IMR-90 (cell line): ENCODE measurements around the gene TNS1. TPM values are rescaled to one million over a fixed set of nuclear protein-coding genes. Genes with fewer than 3 reads are reported as not detected.

Source experiments
- ATAC-seq: fragments of 200-7000 bp; cut with Tn5 transposase; 2 replicates; pipeline ENCODE4 v1.9.1; 2020; ENCODE audit warnings: low read depth, mild to moderate bottlenecking, moderate library complexity
- BruUV-seq: library from RNA; stranded (reverse); fragments of 400-500 nt; replicated peaks from 2 replicates; lab custom pipeline; 2021; lab: Mats Ljungman, UMichigan
- CTCF ChIA-PET: fragments of 300-600 bp; formaldehyde crosslinking; extraction: SDS; loops from one replicate; lab custom pipeline; 2021; ENCODE audit warnings: antibody characterized with exemption; lab: Yijun Ruan, JAX
- POLR2A ChIA-PET: fragments of 300-600 bp; sonication (Branson Sonifier 250); formaldehyde crosslinking; loops from one replicate; lab custom pipeline; 2022; ENCODE audit warnings: antibody characterized with exemption; ENCODE audit not compliant: unreplicated experiment; lab: Charles Lee
- DNase-seq: peaks from one replicate; pipeline ENCODE4 v3.0.0; 2013
- H2AFZ ChIP-seq: replicated peaks from 2 replicates; pipeline ENCODE3; 2013; ENCODE audit warnings: low read length, mild to moderate bottlenecking; ENCODE audit not compliant: poor library complexity
- H2AK5ac ChIP-seq: 2 replicates; pipeline ENCODE4 v1.6.1; 2013; ENCODE audit warnings: low read depth, low read length, inconsistent platforms
- H2AK9ac ChIP-seq: replicated peaks from 2 replicates; pipeline ENCODE3; 2013; ENCODE audit warnings: mild to moderate bottlenecking, low read depth, low read length, moderate library complexity; ENCODE audit not compliant: poor library complexity
- H2BK120ac ChIP-seq: 2 replicates; pipeline ENCODE4 v1.6.1; 2013; ENCODE audit warnings: low read depth, low read length, inconsistent platforms
- H2BK15ac ChIP-seq: 3 replicates; pipeline ENCODE4 v1.6.1; 2013; ENCODE audit warnings: low read depth, low read length, inconsistent platforms
- H2BK20ac ChIP-seq: 2 replicates; pipeline ENCODE4 v1.6.1; 2013; ENCODE audit warnings: low read depth, mild to moderate bottlenecking, inconsistent platforms, low read length, moderate library complexity
- H2BK5ac ChIP-seq: 2 replicates; pipeline ENCODE4 v1.6.1; 2013; ENCODE audit warnings: mild to moderate bottlenecking, low read depth, low read length, inconsistent platforms; ENCODE audit not compliant: poor library complexity, severe bottlenecking
- H3K14ac ChIP-seq: replicated peaks from 2 replicates; pipeline ENCODE4 v1.6.1; 2013; ENCODE audit warnings: low read depth, low read length, inconsistent platforms
- H3K18ac ChIP-seq: 2 replicates; pipeline ENCODE4 v1.6.1; 2013; ENCODE audit warnings: low read depth, low read length, control low read depth
- H3K23ac ChIP-seq: 2 replicates; pipeline ENCODE4 v1.6.1; 2013; ENCODE audit warnings: low read depth, low read length, inconsistent platforms
- H3K27ac ChIP-seq: 2 replicates; pipeline ENCODE4 v1.5.1; 2013; ENCODE audit warnings: mild to moderate bottlenecking, control low read depth, low read length; ENCODE audit not compliant: insufficient read depth
- H3K27me3 ChIP-seq: 2 replicates; pipeline ENCODE4 v1.6.1; 2013; ENCODE audit warnings: low read length; ENCODE audit not compliant: control insufficient read depth, insufficient read depth
- H3K36me3 ChIP-seq: 2 replicates; pipeline ENCODE4 v1.6.1; 2013; ENCODE audit warnings: low read length, mixed read lengths; ENCODE audit not compliant: control insufficient read depth, insufficient read depth
- H3K4ac ChIP-seq: 2 replicates; pipeline ENCODE4 v1.6.1; 2013; ENCODE audit warnings: low read depth, low read length, inconsistent platforms
- H3K4me1 ChIP-seq: 2 replicates; pipeline ENCODE4 v1.6.1; 2013; ENCODE audit warnings: low read length, mixed read lengths; ENCODE audit not compliant: control insufficient read depth, insufficient read depth
- H3K4me2 ChIP-seq: 2 replicates; pipeline ENCODE4 v1.6.1; 2013; ENCODE audit warnings: low read depth, mild to moderate bottlenecking, control low read depth, low read length, moderate library complexity
- H3K4me3 ChIP-seq: 2 replicates; pipeline ENCODE4 v1.5.1; 2013; ENCODE audit warnings: low read depth, mild to moderate bottlenecking, control low read depth, low read length, moderate library complexity; ENCODE audit not compliant: insufficient read depth
- H3K56ac ChIP-seq: 2 replicates; pipeline ENCODE4 v1.6.1; 2013; ENCODE audit warnings: low read length, inconsistent platforms; ENCODE audit not compliant: insufficient read depth; ENCODE audit errors: extremely low read depth
- H3K79me1 ChIP-seq, 2 experiments: 2 replicates each; pipeline ENCODE4 v1.6.1; 2013; ENCODE audit warnings: low read length in 2 of 2, inconsistent platforms in 1 of 2, low read depth in 1 of 2
- H3K9ac ChIP-seq: 2 replicates; pipeline ENCODE4 v1.6.1; 2013; ENCODE audit warnings: low read depth, low read length, control low read depth
- H3K9me1 ChIP-seq: 2 replicates; pipeline ENCODE4 v1.6.1; 2013; ENCODE audit warnings: low read length, inconsistent platforms; ENCODE audit not compliant: insufficient read depth
- H3K9me3 ChIP-seq: 2 replicates; pipeline ENCODE4 v1.6.1; 2013; ENCODE audit warnings: low read length; ENCODE audit not compliant: control insufficient read depth, insufficient read depth
- H4K20me1 ChIP-seq: 2 replicates; pipeline ENCODE4 v1.6.1; 2013; ENCODE audit warnings: low read length, inconsistent platforms; ENCODE audit not compliant: insufficient read depth
- H4K5ac ChIP-seq: 2 replicates; pipeline ENCODE4 v1.6.1; 2013; ENCODE audit warnings: mild to moderate bottlenecking, low read depth, low read length, control low read depth
- H4K8ac ChIP-seq, 2 experiments: 2 replicates each; pipeline ENCODE4 v1.6.1; 2013; ENCODE audit warnings: low read depth in 2 of 2, low read length in 2 of 2, control low read depth in 1 of 2, inconsistent platforms in 1 of 2
- H4K91ac ChIP-seq: 2 replicates; pipeline ENCODE4 v1.6.1; 2013; ENCODE audit warnings: low read depth, low read length, inconsistent platforms; ENCODE audit not compliant: insufficient read depth
- BHLHE40 ChIP-seq: fragments of 150-350 bp; IDR thresholded peaks from 2 replicates; pipeline ENCODE4 v1.6.1; 2016; ENCODE audit warnings: mild to moderate bottlenecking, low read depth, low read length
- NFE2L2 ChIP-seq: fragments of 150-350 bp; IDR thresholded peaks from 2 replicates; pipeline ENCODE4 v1.6.1; 2016; ENCODE audit warnings: low read depth, mild to moderate bottlenecking, low read length
- WGBS, 2 experiments: methylation state at CpG; one replicate each; pipeline versions ENCODE4 v1.1.5 to v1.1.7; 2013; ENCODE audit warnings: missing lambda C conversion rate in 2 of 2; ENCODE audit not compliant: insufficient read length in 1 of 2; ENCODE audit errors: extremely low coverage in 2 of 2; 5-methylcytosine and 5-hydroxymethylcytosine counted together
- dilution Hi-C: fragments of 300-500 bp; cut with HindIII; formaldehyde crosslinking; loops from one replicate; pipeline ENCODE4 v1.14.3; 2018; ENCODE audit warnings: low sequenced_read_pairs; ENCODE audit not compliant: unreplicated experiment
- in situ Hi-C: fragments of 300-500 bp; cut with MboI; formaldehyde crosslinking; loops from 3 replicates; pipeline ENCODE4 v1.14.3; 2019; ENCODE audit warnings: low sequenced_read_pairs, inconsistent platforms, mixed read lengths
- intact Hi-C: fragments of 100-400 bp; cut with micrococcal nuclease; formaldehyde crosslinking; loops from 2 replicates; pipeline ENCODE4 v1.10.0; 2022
- polyA plus RNA-seq, 3 experiments: library from polyadenylated mRNA; depleted of rRNA; stranded (reverse); fragments of >200 nt; gene quantifications; 2 replicates each; pipeline ENCODE4 v1.2.3, GENCODE V29; 2012; ENCODE audit warnings: low replicate concordance in 1 of 3
- total RNA-seq: library from RNA; depleted of rRNA; stranded (reverse); fragments of >200 nt; gene quantifications from 2 replicates; pipeline ENCODE4 v1.2.3, GENCODE V29; 2012

TNS1 gene
- total and polyA plus RNA-seq, 2 of the 4 experiments (the other 2 are of a cell fraction), result 41.1 to 45.2 TPM

DNA sequence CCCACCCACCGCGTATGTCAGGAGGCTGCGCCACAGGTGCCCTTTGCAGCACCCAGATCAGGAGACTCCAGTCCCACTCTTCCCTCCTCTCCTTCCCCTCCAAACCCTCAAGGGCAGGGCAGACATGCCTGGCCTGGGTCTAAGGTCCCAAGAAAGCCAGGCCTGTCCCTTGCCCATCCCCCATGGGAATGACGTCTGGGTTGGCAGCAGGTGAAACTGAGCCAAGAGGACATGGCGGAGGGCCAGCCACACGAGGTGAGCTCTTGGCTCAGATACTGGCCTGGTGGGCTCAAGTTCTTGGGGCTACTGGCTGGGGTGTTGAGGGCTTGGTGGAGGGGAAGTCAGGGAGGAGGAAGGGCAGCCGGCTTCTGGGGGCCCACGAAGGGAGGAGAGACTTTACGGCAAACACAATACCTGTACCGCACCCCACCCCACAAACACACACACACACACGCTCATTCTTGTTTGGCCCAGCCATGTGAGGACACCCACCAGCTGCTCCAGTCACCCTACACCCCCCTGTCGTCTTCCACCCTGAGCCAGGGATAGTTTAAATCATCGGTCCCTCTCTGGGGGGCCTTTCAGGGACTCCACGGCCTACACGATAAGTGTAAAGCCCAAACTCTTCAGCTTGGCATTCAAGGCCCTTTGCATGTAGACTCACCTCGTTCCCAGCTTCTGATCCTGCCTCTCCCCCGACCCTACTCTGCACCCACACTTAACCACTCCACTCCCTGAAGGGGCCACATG lies 24.1 kb upstream of the TNS1 start:
- CTCF ChIA-PET, result no interaction called here
- no peak for ATAC-seq

More for the DNA sequence above, 24.1 kb upstream of the TNS1 start:
- in situ Hi-C loops, result no loop called here
- no peak overlapping the region for H2BK120ac ChIP-seq
- H4K8ac ChIP-seq, result no peak overlapping the region
- H3K14ac ChIP-seq, result no peak overlapping the region
- no TSS peak for BruUV-seq
- H2AFZ ChIP-seq, result no peak overlapping the region
- no peak overlapping the region for H3K23ac ChIP-seq
- no peak overlapping the region for H4K91ac ChIP-seq
- TF ChIP-seq NFE2L2, result no peak
- TF ChIP-seq BHLHE40, result no peak
- no peak overlapping the region for H2BK15ac ChIP-seq
- no peak overlapping the region for H2AK5ac ChIP-seq
- H3K4me3 ChIP-seq, result no peak overlapping the region
- no peak overlapping the region for H2BK5ac ChIP-seq
- no peak overlapping the region for H3K9ac ChIP-seq
- no peak overlapping the region for H2BK20ac ChIP-seq
- H3K9me1 ChIP-seq, result peaks cover 8% of the 10 kb centered on the region
- H3K4me2 ChIP-seq, result no peak overlapping the region
- no peaks in the 10 kb centered on the region for H3K9me3 ChIP-seq
- WGBS, 2 experiments, result 71% methylated on average over 5 of the region's 17 CpGs; no CpG with 5 or more reads in 1 of the 2 experiments
- no peaks in the 10 kb centered on the region for H4K20me1 ChIP-seq
- H2AK9ac ChIP-seq, result no peak overlapping the region
- no peak overlapping the region for H3K18ac ChIP-seq
- no peak overlapping the region for H3K4ac ChIP-seq
- intact Hi-C loops, result no loop called here
- no peak for DNase-seq
- no peaks in the 10 kb centered on the region for H3K79me1 ChIP-seq
- H3K4me1 ChIP-seq, result peaks cover 6% of the 10 kb centered on the region; the same call in 1 of the 2 replicates
- no peak overlapping the region for H3K56ac ChIP-seq
- dilution Hi-C loops, result no loop called here
- POLR2A ChIA-PET, result no interaction called here
- no peaks in the 10 kb centered on the region for H3K36me3 ChIP-seq
- H3K27me3 ChIP-seq, result peaks cover 29% of the 10 kb centered on the region; the same call in 1 of the 2 replicates
- no peak overlapping the region for H3K27ac ChIP-seq
- no peak overlapping the region for H4K5ac ChIP-seq
